Glutamatergic neuron (in vitro differentiated cells): ENCODE data around the gene KIF6. TPM values are rescaled to one million over a fixed set of nuclear protein-coding genes. Genes with fewer than 3 reads are reported as not detected.

Source experiments
- DNase-seq: peaks from one replicate; pipeline ENCODE4 v3.0.0; 2022
- H3K27ac Mint-ChIP-seq: one replicate; pipeline ENCODE4 v1.8.0; 2020; ENCODE audit warnings: mild to moderate bottlenecking, mixed read lengths, inconsistent platforms; ENCODE audit not compliant: unreplicated experiment
- H3K27me3 Mint-ChIP-seq: one replicate; pipeline ENCODE4 v1.8.0; 2020; ENCODE audit warnings: mild to moderate bottlenecking, moderate library complexity, mixed read lengths, inconsistent platforms; ENCODE audit not compliant: unreplicated experiment
- H3K36me3 Mint-ChIP-seq: one replicate; pipeline ENCODE4 v1.8.0; 2020; ENCODE audit warnings: mild to moderate bottlenecking, mixed read lengths, inconsistent platforms; ENCODE audit not compliant: unreplicated experiment
- H3K4me1 Mint-ChIP-seq: one replicate; pipeline ENCODE4 v1.8.0; 2020; ENCODE audit warnings: mild to moderate bottlenecking, low read depth, mixed read lengths, inconsistent platforms; ENCODE audit not compliant: unreplicated experiment
- H3K4me3 Mint-ChIP-seq: one replicate; pipeline ENCODE4 v1.8.0; 2020; ENCODE audit warnings: mild to moderate bottlenecking, mixed read lengths, inconsistent platforms; ENCODE audit not compliant: unreplicated experiment
- H3K9me3 Mint-ChIP-seq: one replicate; pipeline ENCODE4 v1.8.0; 2020; ENCODE audit warnings: mild to moderate bottlenecking, moderate library complexity, mixed read lengths, inconsistent platforms; ENCODE audit not compliant: unreplicated experiment
- total RNA-seq: library from RNA; stranded (reverse); fragmentation: NEBNext Ultra II Directional; extraction: Animal tissue kit (Norgen Biotek cat#: 25700); gene quantifications from one replicate; pipeline ENCODE4 v1.2.1, GENCODE V29; 2021; ENCODE audit not compliant: unreplicated experiment
- TF ChIP-seq, protein P1 (sequence below): fragments of 200-600 bp; sonication (generic); IDR thresholded peaks from one replicate; pipeline ENCODE4 v1.5.0; 2021; ENCODE audit not compliant: partially characterized antibody, unreplicated experiment

The KIF6 gene
- total RNA-seq, 1 donor from 2014 or later, result 1.1 TPM

DNA sequence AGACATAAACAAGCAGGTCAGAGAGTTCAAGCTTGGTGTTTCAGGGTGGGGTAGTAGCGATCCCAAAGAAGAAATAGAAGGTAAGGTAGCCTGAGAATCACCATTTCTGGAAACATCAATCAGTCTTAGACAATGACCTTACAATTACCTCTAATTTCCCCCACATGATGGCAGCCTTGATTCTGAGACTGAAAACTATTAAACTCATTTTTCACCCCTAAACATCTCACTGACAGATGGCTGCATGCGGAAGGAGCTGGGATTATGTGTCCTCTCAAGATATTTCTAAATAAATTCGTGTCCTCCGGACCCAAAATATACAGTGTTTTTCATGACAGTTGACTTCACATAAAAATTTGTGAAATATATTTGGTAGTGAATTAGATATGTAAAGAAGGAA lies 61.0 kb downstream of the KIF6 start:
- H3K4me3 Mint-ChIP-seq, result no peak overlapping the region
- no peaks in the 10 kb centered on the region for H3K4me1 Mint-ChIP-seq
- H3K27ac Mint-ChIP-seq, result no peak overlapping the region
- no peaks in the 10 kb centered on the region for H3K36me3 Mint-ChIP-seq
- H3K27me3 Mint-ChIP-seq, result no peaks in the 10 kb centered on the region
- TF ChIP-seq, protein P1, sequence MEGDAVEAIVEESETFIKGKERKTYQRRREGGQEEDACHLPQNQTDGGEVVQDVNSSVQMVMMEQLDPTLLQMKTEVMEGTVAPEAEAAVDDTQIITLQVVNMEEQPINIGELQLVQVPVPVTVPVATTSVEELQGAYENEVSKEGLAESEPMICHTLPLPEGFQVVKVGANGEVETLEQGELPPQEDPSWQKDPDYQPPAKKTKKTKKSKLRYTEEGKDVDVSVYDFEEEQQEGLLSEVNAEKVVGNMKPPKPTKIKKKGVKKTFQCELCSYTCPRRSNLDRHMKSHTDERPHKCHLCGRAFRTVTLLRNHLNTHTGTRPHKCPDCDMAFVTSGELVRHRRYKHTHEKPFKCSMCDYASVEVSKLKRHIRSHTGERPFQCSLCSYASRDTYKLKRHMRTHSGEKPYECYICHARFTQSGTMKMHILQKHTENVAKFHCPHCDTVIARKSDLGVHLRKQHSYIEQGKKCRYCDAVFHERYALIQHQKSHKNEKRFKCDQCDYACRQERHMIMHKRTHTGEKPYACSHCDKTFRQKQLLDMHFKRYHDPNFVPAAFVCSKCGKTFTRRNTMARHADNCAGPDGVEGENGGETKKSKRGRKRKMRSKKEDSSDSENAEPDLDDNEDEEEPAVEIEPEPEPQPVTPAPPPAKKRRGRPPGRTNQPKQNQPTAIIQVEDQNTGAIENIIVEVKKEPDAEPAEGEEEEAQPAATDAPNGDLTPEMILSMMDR, result no peak
- DNase-seq, result no peak
- no peaks in the 10 kb centered on the region for H3K9me3 Mint-ChIP-seq

DNA sequence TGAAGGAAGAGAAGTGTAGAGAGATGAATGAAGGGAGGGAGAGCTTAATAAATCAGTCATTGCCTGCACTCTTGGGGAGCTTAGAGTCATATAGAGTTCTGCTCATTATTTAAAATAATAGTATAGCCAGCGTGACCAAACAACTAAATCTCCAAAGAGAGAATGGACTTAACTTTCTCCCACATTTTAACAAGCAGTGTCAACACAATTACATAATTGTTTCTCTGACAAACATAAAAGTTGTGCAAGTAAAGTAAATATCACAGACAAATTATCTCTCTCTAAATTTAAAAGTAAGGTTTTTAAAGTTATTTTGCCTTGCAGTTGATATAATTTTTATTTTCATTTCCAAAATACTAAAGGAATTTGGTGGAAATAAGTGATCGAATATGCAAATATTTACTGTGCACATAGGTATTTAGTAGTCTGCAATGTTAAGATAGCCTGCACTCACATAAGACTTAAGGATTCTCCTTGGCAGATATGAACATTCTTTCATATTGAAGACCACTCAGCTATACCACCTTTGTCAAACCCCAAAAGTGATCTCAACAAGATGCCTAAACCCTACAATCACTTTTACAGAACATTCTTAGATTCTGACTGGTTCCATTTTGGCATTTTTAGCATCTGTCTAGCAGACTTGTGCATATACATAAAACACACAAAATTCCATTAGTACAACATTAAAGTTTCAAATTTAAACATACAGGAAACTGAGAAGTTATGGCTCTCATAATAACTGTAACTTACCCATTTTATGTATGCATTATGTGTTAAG lies 67.7 kb downstream of the KIF6 start:
- Mint-ChIP-seq H3K4me3 (no peak overlapping the region), H3K36me3 (no peaks in the 10 kb centered on the region), H3K27me3 (no peaks in the 10 kb centered on the region), H3K27ac (no peak overlapping the region), H3K9me3 (no peaks in the 10 kb centered on the region), H3K4me1 (no peaks in the 10 kb centered on the region)
- TF ChIP-seq, protein P1, result no peak
- DNase-seq, result no peak

- Mint-ChIP-seq H3K4me3 (no peak overlapping the region), H3K27me3 (no peaks in the 10 kb centered on the region), H3K27ac (no peak overlapping the region), H3K36me3 (no peaks in the 10 kb centered on the region), H3K9me3 (no peaks in the 10 kb centered on the region), H3K4me1 (no peaks in the 10 kb centered on the region)
- TF ChIP-seq, protein P1, result no peak
- no peak for DNase-seq
Observed at GRCh38 chr6:39654121-39654520, 71.1 kb downstream of the KIF6 start.

- H3K4me3 Mint-ChIP-seq, result no peak overlapping the region
- H3K27ac Mint-ChIP-seq, result no peak overlapping the region
- TF ChIP-seq, protein P1, result no peak
- no peaks in the 10 kb centered on the region for H3K27me3 Mint-ChIP-seq
- no peaks in the 10 kb centered on the region for H3K9me3 Mint-ChIP-seq
- no peaks in the 10 kb centered on the region for H3K36me3 Mint-ChIP-seq
- no peak for DNase-seq
- no peaks in the 10 kb centered on the region for H3K4me1 Mint-ChIP-seq
Observed at GRCh38 chr6:39653612-39654011, 71.6 kb downstream of the KIF6 start.

DNA sequence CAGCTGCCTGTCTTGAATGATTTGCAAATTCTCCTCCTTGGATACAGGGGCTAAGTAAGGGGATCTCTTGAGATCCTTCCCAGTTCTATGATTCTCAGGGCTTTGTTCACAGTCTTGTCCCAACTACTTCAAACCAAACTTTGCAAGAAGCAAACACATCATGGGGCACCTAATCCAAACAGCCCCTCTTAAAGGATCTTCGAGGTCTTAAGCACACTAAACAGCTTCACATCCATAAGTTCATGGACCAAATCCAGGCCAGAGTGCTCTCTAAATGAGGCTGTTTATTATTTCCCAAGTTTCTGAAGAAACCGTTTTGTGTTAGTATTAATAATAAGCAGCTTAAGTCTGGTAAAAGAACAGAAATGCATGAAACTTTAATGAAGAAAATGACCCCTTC lies 75.2 kb downstream of the KIF6 start:
- DNase-seq, result no peak
- Mint-ChIP-seq H3K4me1 (no peaks in the 10 kb centered on the region), H3K27me3 (no peaks in the 10 kb centered on the region), H3K4me3 (no peak overlapping the region), H3K27ac (no peak overlapping the region), H3K9me3 (no peaks in the 10 kb centered on the region), H3K36me3 (no peaks in the 10 kb centered on the region)
- TF ChIP-seq, protein P1, result no peak
